Psoas muscle (tissue), 8 donors: ENCODE results near the gene DIPK1A. TPM values are rescaled to one million over a fixed set of nuclear protein-coding genes. Genes with fewer than 3 reads are reported as not detected.

Experiments used
- ATAC-seq, 4 donors: fragments of 200-7000 bp; cut with Tn5 transposase; one replicate each; pipeline ENCODE4 v1.9.1; 2020; ENCODE audit warnings: moderate library complexity in 3 of 4, mild to moderate bottlenecking in 2 of 4
- DNase-seq, 2 donors: peaks; one replicate each; pipeline ENCODE4 v3.0.0-alpha.2; 2020
- H3K27ac ChIP-seq: fragments of 200-600 bp; one replicate; pipeline ENCODE4 v1.8.0; 2022
- H3K27me3 ChIP-seq, 3 donors: fragments of 200-600 bp in 1 of 3; one replicate each; pipeline versions ENCODE4 v1.6.1 to v1.8.0; 2013 to 2022; ENCODE audit warnings: low read length in 2 of 3, mild to moderate bottlenecking in 2 of 3, moderate library complexity in 1 of 3; ENCODE audit not compliant: insufficient read depth in 3 of 3
- H3K36me3 ChIP-seq, 2 donors: fragments of 200-600 bp in 1 of 2; one replicate each; pipeline versions ENCODE4 v1.6.1 to v1.8.0; 2013 to 2022; ENCODE audit warnings: low read depth in 1 of 2, mild to moderate bottlenecking in 1 of 2, moderate library complexity in 1 of 2; ENCODE audit not compliant: insufficient read depth in 1 of 2
- H3K4me1 ChIP-seq: fragments of 200-600 bp; one replicate; pipeline ENCODE4 v1.8.0; 2022
- H3K4me3 ChIP-seq: fragments of 200-600 bp; one replicate; pipeline ENCODE4 v1.8.0; 2022; ENCODE audit warnings: mild to moderate bottlenecking
- H3K9me3 ChIP-seq: fragments of 200-600 bp; one replicate; pipeline ENCODE4 v1.8.0; 2022
- WGBS, 3 donors: extraction: QIAGEN DNeasy Blood & Tissue Kit; methylation state at CpG; one replicate each; pipeline versions ENCODE4 v1.1.6 to v1.1.7; 2013; 5-methylcytosine and 5-hydroxymethylcytosine counted together
- intact Hi-C, 2 donors: fragments of 100-400 bp; cut with DNase I; formaldehyde crosslinking; loops; one replicate each; pipeline versions ENCODE4 v1.11.0 to v1.14.2; 2022
- polyA plus RNA-seq, 3 donors: library from polyadenylated mRNA; stranded (reverse); fragments of 200-250 nt; gene quantifications; one replicate each; pipeline ENCODE4 v1.2.3, GENCODE V29; 2013
- total RNA-seq, 4 donors: library from RNA; stranded (reverse); fragmentation: NEBNext Ultra II Directional in 2 of 4; extraction: Animal tissue kit (Norgen Biotek cat#: 25700) in 2 of 4; gene quantifications; one replicate each; pipeline versions ENCODE4 v1.2.1 to v1.2.4, GENCODE V29; 2021 to 2023
- TF ChIP-seq, protein P1 (sequence below): fragments of 200-600 bp; IDR thresholded peaks from one replicate; pipeline ENCODE4 v1.8.0; 2022; ENCODE audit warnings: antibody characterized with exemption
- donor health status: healthy with polysubstance abuse.
- donor health status: DM: no; HTN: no; CAD: no; lungs with moderate emphysema.
- donor health status: Bipolar disorder and iron deficiency.
- donor health status: healthy.
- donor health status: DM: yes; HTN: yes; CAD: no.
- donor health status: DM: no; HTN: no; CAD: no.
- donor health status: DM: no; HTN: no; CAD: no.
- donor health status: DM: yes; HTN: yes; CAD: no.

Gene DIPK1A
- total and polyA plus RNA-seq, 7 donors: 2.2 to 7.9 (median 5.7) TPM

DNA sequence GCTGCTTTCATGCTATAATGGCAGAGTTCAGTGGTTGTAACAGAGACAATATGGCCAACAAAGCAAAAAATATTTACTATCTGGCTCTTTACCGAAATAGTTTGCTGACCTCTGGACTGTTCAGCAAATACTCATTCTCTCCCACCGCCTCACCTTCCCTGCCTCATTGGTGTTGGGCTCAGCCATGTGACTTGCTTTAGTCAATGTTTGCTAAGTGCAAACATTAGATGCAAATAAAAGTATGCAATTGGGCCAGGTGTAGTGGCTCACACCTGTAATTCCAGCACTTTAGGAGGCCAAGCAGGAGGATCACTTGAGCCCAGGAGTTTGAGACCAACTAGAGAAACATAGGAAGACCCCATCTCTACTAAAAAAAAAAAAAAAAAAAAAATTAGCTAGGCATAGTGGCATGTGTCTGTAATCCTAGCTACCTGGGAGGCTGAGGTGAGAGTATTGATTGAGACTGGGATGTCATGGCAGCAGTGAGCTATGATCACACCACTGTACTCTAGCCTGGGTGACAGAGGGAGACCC lies 74.3 kb downstream of the DIPK1A start:
- intact Hi-C loops: no loop called here
- no peaks in the 10 kb centered on the region for H3K4me1 ChIP-seq
- peaks cover 9% of the 10 kb centered on the region for H3K9me3 ChIP-seq
- DNase-seq (no peak), ATAC-seq (no peak)
- H3K27me3 ChIP-seq: no peaks in the 10 kb centered on the region
- H3K27ac ChIP-seq: no peak overlapping the region
- TF ChIP-seq, protein P1, sequence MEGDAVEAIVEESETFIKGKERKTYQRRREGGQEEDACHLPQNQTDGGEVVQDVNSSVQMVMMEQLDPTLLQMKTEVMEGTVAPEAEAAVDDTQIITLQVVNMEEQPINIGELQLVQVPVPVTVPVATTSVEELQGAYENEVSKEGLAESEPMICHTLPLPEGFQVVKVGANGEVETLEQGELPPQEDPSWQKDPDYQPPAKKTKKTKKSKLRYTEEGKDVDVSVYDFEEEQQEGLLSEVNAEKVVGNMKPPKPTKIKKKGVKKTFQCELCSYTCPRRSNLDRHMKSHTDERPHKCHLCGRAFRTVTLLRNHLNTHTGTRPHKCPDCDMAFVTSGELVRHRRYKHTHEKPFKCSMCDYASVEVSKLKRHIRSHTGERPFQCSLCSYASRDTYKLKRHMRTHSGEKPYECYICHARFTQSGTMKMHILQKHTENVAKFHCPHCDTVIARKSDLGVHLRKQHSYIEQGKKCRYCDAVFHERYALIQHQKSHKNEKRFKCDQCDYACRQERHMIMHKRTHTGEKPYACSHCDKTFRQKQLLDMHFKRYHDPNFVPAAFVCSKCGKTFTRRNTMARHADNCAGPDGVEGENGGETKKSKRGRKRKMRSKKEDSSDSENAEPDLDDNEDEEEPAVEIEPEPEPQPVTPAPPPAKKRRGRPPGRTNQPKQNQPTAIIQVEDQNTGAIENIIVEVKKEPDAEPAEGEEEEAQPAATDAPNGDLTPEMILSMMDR: no peak
- WGBS, 3 donors: 93 to 96% (median 94%) methylated on average over 2 of the region's 2 CpGs
- H3K36me3 ChIP-seq: no peaks in the 10 kb centered on the region
- no peak overlapping the region for H3K4me3 ChIP-seq

DNA sequence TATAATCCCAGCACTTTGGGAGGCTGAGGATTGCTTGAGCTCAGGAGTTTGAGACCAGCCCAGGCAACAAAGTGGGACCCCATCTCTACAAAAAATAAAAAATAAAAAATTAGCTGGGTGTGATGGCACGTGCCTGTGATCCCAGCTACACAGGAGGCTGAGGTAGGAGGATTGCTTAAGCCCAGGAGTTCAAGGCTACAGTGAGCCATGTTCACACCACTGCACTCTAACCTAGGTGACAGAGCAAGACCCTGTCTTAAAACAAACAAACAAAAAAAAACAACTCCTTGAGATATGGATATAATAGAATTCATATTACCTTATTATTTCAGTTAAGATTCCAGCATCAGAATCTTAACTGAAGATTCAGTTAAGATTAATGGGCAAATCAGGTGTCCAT lies 77.1 kb downstream of the DIPK1A start:
- Histone ChIP-seq H3K4me1 (no peaks in the 10 kb centered on the region), H3K36me3 (no peaks in the 10 kb centered on the region), H3K27me3 (no peaks in the 10 kb centered on the region), H3K4me3 (no peak overlapping the region), H3K27ac (no peak overlapping the region), H3K9me3 (peaks cover 6% of the 10 kb centered on the region)
- TF ChIP-seq, protein P1: no peak
- 81 to 96% (median 89%) methylated on average over 1 of the region's 1 CpG for WGBS, 3 donors
- ATAC-seq (no peak), DNase-seq (no peak)
- intact Hi-C loops: no loop called here

DNA sequence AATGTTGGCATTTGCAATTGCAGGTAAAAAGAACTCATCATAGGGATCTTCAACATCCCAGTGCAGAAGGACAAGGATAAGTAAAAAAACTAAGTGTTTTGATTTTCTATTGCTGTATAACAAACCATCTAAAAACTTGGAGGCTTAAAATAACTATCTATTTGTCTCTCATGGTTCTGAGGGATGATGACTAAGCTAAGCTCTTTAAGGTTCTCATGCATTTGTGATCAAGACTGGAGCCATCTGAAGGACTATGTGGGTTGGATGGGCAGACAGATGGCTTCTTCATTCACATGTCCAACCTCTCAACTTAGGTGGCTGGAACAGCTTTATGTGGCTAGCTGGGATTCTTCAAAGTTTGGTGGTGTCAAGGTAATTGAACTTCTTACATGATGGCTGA lies 78.0 kb downstream of the DIPK1A start:
- intact Hi-C loops: no loop called here
- TF ChIP-seq, protein P1: no peak
- Histone ChIP-seq H3K27ac (no peak overlapping the region), H3K9me3 (no peaks in the 10 kb centered on the region), H3K27me3 (no peaks in the 10 kb centered on the region), H3K4me3 (no peak overlapping the region), H3K4me1 (no peaks in the 10 kb centered on the region), H3K36me3 (no peaks in the 10 kb centered on the region)
- DNase-seq: no peak
- no peak for ATAC-seq

DNA sequence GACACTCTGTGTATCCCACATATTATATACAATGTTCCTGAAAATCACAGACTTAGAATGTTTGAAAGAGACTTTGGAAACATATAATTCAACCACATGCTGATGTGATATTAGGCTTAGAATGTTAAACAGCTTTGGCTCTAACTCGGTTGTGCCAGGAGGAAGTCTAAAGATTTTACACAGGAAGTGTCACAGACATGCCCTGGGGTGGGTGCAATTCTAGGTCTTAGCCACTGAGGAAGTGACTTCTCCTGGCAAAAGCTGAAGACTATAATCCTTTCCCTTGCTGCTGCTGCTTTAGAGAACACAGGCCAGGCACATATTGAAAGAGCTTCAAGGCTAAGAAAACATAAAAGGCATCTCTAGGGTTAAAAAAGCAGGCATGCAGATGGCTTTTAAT lies 78.4 kb downstream of the DIPK1A start:
- intact Hi-C loops: no loop called here
- Histone ChIP-seq H3K27ac (no peak overlapping the region), H3K9me3 (no peaks in the 10 kb centered on the region), H3K36me3 (no peaks in the 10 kb centered on the region), H3K4me1 (no peaks in the 10 kb centered on the region), H3K4me3 (no peak overlapping the region), H3K27me3 (no peaks in the 10 kb centered on the region)
- TF ChIP-seq, protein P1: no peak
- ATAC-seq (no peak), DNase-seq (no peak)
- WGBS, 3 donors: 60 to 69% (median 63%) methylated on average over 1 of the region's 1 CpG

DNA sequence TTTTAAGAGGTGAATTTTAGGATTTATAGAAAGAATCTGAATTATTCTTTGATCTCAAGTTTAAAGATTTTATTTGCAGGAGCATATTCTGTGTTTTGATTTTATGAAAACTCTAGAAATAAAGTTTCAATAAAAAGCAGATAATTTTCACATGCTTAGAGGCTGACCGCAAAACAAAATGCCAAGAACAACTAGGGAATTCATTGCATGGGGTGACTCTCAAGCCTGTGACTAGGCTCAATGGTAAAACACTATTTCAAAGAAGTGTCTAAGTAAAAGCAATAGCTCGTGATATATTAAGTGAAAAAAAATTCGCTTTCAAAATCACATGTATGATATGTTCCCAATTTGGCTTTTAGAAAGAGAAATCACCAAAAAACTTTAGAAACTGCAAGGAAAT lies 79.9 kb downstream of the DIPK1A start:
- H3K4me3 ChIP-seq: no peak overlapping the region
- no peaks in the 10 kb centered on the region for H3K36me3 ChIP-seq
- no peak for ATAC-seq
- no peaks in the 10 kb centered on the region for H3K4me1 ChIP-seq
- intact Hi-C loops: no loop called here
- 93 to 95% (median 94%) methylated on average over 3 of the region's 3 CpGs for WGBS, 3 donors
- H3K27ac ChIP-seq: no peak overlapping the region
- TF ChIP-seq, protein P1: no peak
- H3K27me3 ChIP-seq: no peaks in the 10 kb centered on the region
- DNase-seq: no peak
- H3K9me3 ChIP-seq: no peaks in the 10 kb centered on the region
